ENCODE results near the gene TXNDC17. TPM values are rescaled to one million over a fixed set of nuclear protein-coding genes. Genes with fewer than 3 reads are reported as not detected.

TXNDC17 gene
- total and polyA plus RNA-seq, 2 of the 4 experiments (the other 2 are of a cell fraction): 45.0 to 494 TPM

- no peak overlapping the region for H4K5ac ChIP-seq (ENCODE audit: low read depth, low read length)
- H4K20me1 ChIP-seq (ENCODE audit: insufficient read depth, low read length): no peaks in the 10 kb centered on the region
- no peak overlapping the region for H3K56ac ChIP-seq (ENCODE audit: extremely low read depth, insufficient read depth, low read length)
- H2AK5ac ChIP-seq (ENCODE audit: low read depth, low read length): no peak overlapping the region
- H3K9me1 ChIP-seq (ENCODE audit: insufficient read depth, low read length): no peaks in the 10 kb centered on the region
- no peak overlapping the region for H3K23ac ChIP-seq (ENCODE audit: low read depth, low read length)
- H2BK20ac ChIP-seq (ENCODE audit: low read depth, low read length): no peak overlapping the region
- ChIA-PET CTCF (interaction anchor here (0.6 kb wide), 1 partner anchor 326 kb away, joined by 5 read pairs; no protein-coding TSS in a partner anchor), POLR2A (ENCODE audit: unreplicated experiment) (no interaction called here)
- BruUV-seq (replicated peaks): no TSS peak
- peak overlapping the region; percentile 27 for H2AFZ ChIP-seq (replicated peaks; ENCODE audit: low read length, poor library complexity)
- TF ChIP-seq NFE2L2 (IDR thresholded peaks at IDR 0.05; ENCODE audit: low read depth, low read length): no peak
- no peak overlapping the region for H3K4me2 ChIP-seq (ENCODE audit: low read depth, low read length)
- DNase-seq (no peak), ATAC-seq (ENCODE audit: low read depth) (no peak)
- no peak overlapping the region for H3K14ac ChIP-seq (replicated peaks; ENCODE audit: low read depth, low read length)
- H3K4me1 ChIP-seq (ENCODE audit: control insufficient read depth, insufficient read depth, low read length): no peaks in the 10 kb centered on the region
- intact Hi-C loops (cut with micrococcal nuclease) (loop anchor here (2.0 to 10.0 kb wide), 3 partner anchors 87 to 347 kb away; partner anchors contain the start of gene XAF1), dilution Hi-C loops (cut with HindIII; ENCODE audit: low sequenced_read_pairs, unreplicated experiment) (no loop called here), in situ Hi-C loops (cut with MboI; ENCODE audit: low sequenced_read_pairs) (loop anchor here (10.0 kb wide), 3 partner anchors 127 to 347 kb away; partner anchors contain the start of genes RNASEK and TEKT1)
- H4K91ac ChIP-seq (ENCODE audit: insufficient read depth, low read depth, low read length): no peak overlapping the region
- H2BK15ac ChIP-seq (ENCODE audit: low read depth, low read length): no peak overlapping the region
- no peaks in the 10 kb centered on the region for H3K9me3 ChIP-seq (ENCODE audit: control insufficient read depth, insufficient read depth, low read length)
- no peak overlapping the region for H2BK120ac ChIP-seq (ENCODE audit: low read depth, low read length)
- no peak overlapping the region for H3K4ac ChIP-seq (ENCODE audit: low read depth, low read length)
- H3K79me1 ChIP-seq (ENCODE audit: low read depth in 1 of 2, low read length in 2 of 2): no peaks in the 10 kb centered on the region
- H3K4me3 ChIP-seq (ENCODE audit: insufficient read depth, low read depth, low read length): no peak overlapping the region
- peaks cover 20% of the 10 kb centered on the region for H3K27me3 ChIP-seq (ENCODE audit: control insufficient read depth, insufficient read depth, low read length)
- H3K9ac ChIP-seq (ENCODE audit: low read depth, low read length): no peak overlapping the region
- H4K8ac ChIP-seq (ENCODE audit: low read depth in 2 of 2, low read length in 2 of 2): no peak overlapping the region
- no CpG with 5 or more reads among the region's 6 CpGs for WGBS, 2 experiments (ENCODE audit: extremely low coverage in 2 of 2, insufficient read length in 1 of 2)
- no peak overlapping the region for H3K27ac ChIP-seq (ENCODE audit: insufficient read depth, low read length)
- no peak overlapping the region for H3K18ac ChIP-seq (ENCODE audit: low read depth, low read length)
- no peak overlapping the region for H2BK5ac ChIP-seq (ENCODE audit: low read depth, low read length, poor library complexity, severe bottlenecking)
- H2AK9ac ChIP-seq (replicated peaks; ENCODE audit: low read depth, low read length, poor library complexity): no peak overlapping the region
- H3K36me3 ChIP-seq (ENCODE audit: control insufficient read depth, insufficient read depth, low read length): no peaks in the 10 kb centered on the region
These were observed 26.7 kb downstream of the TXNDC17 start for GRCh38 chr17:6667516-6667915.

Measured in IMR-90 (cell line).